CD4-positive, alpha-beta T cell treated with Interleukin-17A for 1 hour (primary cell): ENCODE results near the gene FOXRED2.
A peak's percentile ranks its signal among the peaks of the same experiment; 100 is the strongest.
"Not testable (repeated sequence)": the region's sequence is repeated elsewhere in the genome, so short reads cannot be mapped to it uniquely, and the experiment has no call there.

Experiments
- DNase-seq: peaks from one replicate; pipeline ENCODE4 v3.0.0-alpha.2; 2020

Gene FOXRED2

GRCh38 chr22:36467946-36468345, 38.9 kb downstream of the FOXRED2 start:
- no peak for DNase-seq

- no peak for DNase-seq
These were observed 39.6 kb downstream of the FOXRED2 start for GRCh38 chr22:36467042-36467810.

GRCh38 chr22:36466258-36466657, 40.6 kb downstream of the FOXRED2 start:
- DNase-seq: no peak

- no peak for DNase-seq
These were observed 41.4 kb downstream of the FOXRED2 start for GRCh38 chr22:36465232-36466021.

GRCh38 chr22:36464715-36465231, 42.1 kb downstream of the FOXRED2 start:
- no peak for DNase-seq

GRCh38 chr22:36463783-36464184, 43.1 kb downstream of the FOXRED2 start:
- DNase-seq: no peak

GRCh38 chr22:36461665-36462649, 44.9 kb downstream of the FOXRED2 start:
- DNase-seq: no peak

- DNase-seq: no peak
These were observed 46.6 kb downstream of the FOXRED2 start for GRCh38 chr22:36460202-36460601.

GRCh38 chr22:36457688-36458450, 49.0 kb downstream of the FOXRED2 start:
- no peak for DNase-seq

GRCh38 chr22:36456464-36456845, 50.4 kb downstream of the FOXRED2 start:
- DNase-seq: no peak

GRCh38 chr22:36455571-36456463, 51.0 kb downstream of the FOXRED2 start:
- no peak for DNase-seq

- peak; percentile 95 for DNase-seq
These were observed 51.8 kb downstream of the FOXRED2 start for GRCh38 chr22:36454916-36455570.

GRCh38 chr22:36453855-36454378, 52.9 kb downstream of the FOXRED2 start:
- no peak for DNase-seq

GRCh38 chr22:36452978-36453607, 53.7 kb downstream of the FOXRED2 start:
- peak; percentile 13 for DNase-seq

GRCh38 chr22:36452250-36452977, 54.4 kb downstream of the FOXRED2 start:
- peak; percentile 12 for DNase-seq

GRCh38 chr22:36450923-36451322, 55.9 kb downstream of the FOXRED2 start:
- not testable (repeated sequence) for DNase-seq

- DNase-seq: no peak
These were observed 57.2 kb downstream of the FOXRED2 start for GRCh38 chr22:36449596-36450175.

- DNase-seq: no peak
These were observed 59.2 kb downstream of the FOXRED2 start for GRCh38 chr22:36447632-36448031.
